ENCODE data around the gene ADORA1. TPM values are rescaled to one million over a fixed set of nuclear protein-coding genes. Genes with fewer than 3 reads are reported as not detected.

The ADORA1 gene
- total RNA-seq (not detected), polyA plus RNA-seq (not detected), total RNA-seq (0 reads per million in 6 experiments)

- peaks cover 11 to 16% (median 13%) of the 10 kb centered on the region in 4 donors for H3K4me1 Mint-ChIP-seq
- peaks cover 35 to 79% (median 64%) of the 10 kb centered on the region in 5 donors for H3K27me3 Mint-ChIP-seq
- peak within 1 kb of the TSS in 1 of 10 donors; percentile 9 for H3K27ac Mint-ChIP-seq
- POLR2A ChIA-PET: no interaction called here
- DNase-seq (peak in 1 of 10 donors; percentile 16), ATAC-seq (no peak)
- no peaks in the 10 kb centered on the region for H3K36me3 Mint-ChIP-seq
- peak within 1 kb of the TSS in 8 of 10 donors; percentile 33 to 71 (median 64) for H3K4me3 Mint-ChIP-seq
- no peaks in the 10 kb centered on the region for H3K9me3 Mint-ChIP-seq
Measured at GRCh38 chr1:203127666-203128430, at the start of gene ADORA1. ADORA1 (plus strand) TSS chr1:203127726; CDS start chr1:203128842, 1,116 bp downstream.

GRCh38 chr1:203077956-203078355 is 49.6 kb upstream of the ADORA1 start:
- ATAC-seq (no peak), DNase-seq (no peak)
- Mint-ChIP-seq H3K27ac (peak overlapping the region in 1 of 10 donors; percentile 2), H3K4me3 (no peak overlapping the region), H3K36me3 (no peaks in the 10 kb centered on the region), H3K27me3 (peaks cover 20 to 79% (median 40%) of the 10 kb centered on the region in 5 donors), H3K4me1 (peaks cover 3 to 8% (median 6%) of the 10 kb centered on the region in 4 donors), H3K9me3 (no peaks in the 10 kb centered on the region)
- POLR2A ChIA-PET: no interaction called here

GRCh38 chr1:203078478-203078877 is 49.0 kb upstream of the ADORA1 start:
- peaks cover 16 to 74% (median 35%) of the 10 kb centered on the region in 5 donors for H3K27me3 Mint-ChIP-seq
- ATAC-seq: no peak
- no peaks in the 10 kb centered on the region for H3K36me3 Mint-ChIP-seq
- H3K4me3 Mint-ChIP-seq: no peak overlapping the region
- H3K27ac Mint-ChIP-seq: no peak overlapping the region
- H3K4me1 Mint-ChIP-seq: peaks cover 3 to 8% (median 6%) of the 10 kb centered on the region in 4 donors
- no peak for DNase-seq
- no peaks in the 10 kb centered on the region for H3K9me3 Mint-ChIP-seq
- POLR2A ChIA-PET: no interaction called here

- POLR2A ChIA-PET: interaction anchor here (0.7 kb wide), 1 partner anchor 185 kb away, joined by 3 read pairs; no protein-coding TSS in a partner anchor
- DNase-seq: no peak
- Mint-ChIP-seq H3K4me1 (peaks cover 3 to 7% (median 5%) of the 10 kb centered on the region in 4 donors), H3K36me3 (no peaks in the 10 kb centered on the region), H3K4me3 (no peak overlapping the region), H3K27ac (no peak overlapping the region), H3K27me3 (peaks cover 8 to 58% (median 24%) of the 10 kb centered on the region in 5 donors), H3K9me3 (no peaks in the 10 kb centered on the region)
- ATAC-seq: no peak
Measured at GRCh38 chr1:203080456-203080855, 47.1 kb upstream of the ADORA1 start.

- Mint-ChIP-seq H3K9me3 (no peaks in the 10 kb centered on the region), H3K4me1 (no peaks in the 10 kb centered on the region), H3K27me3 (peaks cover 6 to 49% (median 19%) of the 10 kb centered on the region in 5 donors), H3K27ac (no peak overlapping the region), H3K4me3 (no peak overlapping the region), H3K36me3 (no peaks in the 10 kb centered on the region)
- POLR2A ChIA-PET: no interaction called here
- ATAC-seq: no peak
- DNase-seq: no peak
Measured at GRCh38 chr1:203081465-203082230, 45.9 kb upstream of the ADORA1 start.

- no peaks in the 10 kb centered on the region for H3K9me3 Mint-ChIP-seq
- POLR2A ChIA-PET: no interaction called here
- no peaks in the 10 kb centered on the region for H3K36me3 Mint-ChIP-seq
- DNase-seq (no peak), ATAC-seq (no peak)
- H3K27ac Mint-ChIP-seq: no peak overlapping the region
- H3K4me3 Mint-ChIP-seq: no peak overlapping the region
- no peaks in the 10 kb centered on the region for H3K4me1 Mint-ChIP-seq
- H3K27me3 Mint-ChIP-seq: peaks cover 6 to 47% (median 14%) of the 10 kb centered on the region in 5 donors
Measured at GRCh38 chr1:203082231-203082505, 45.4 kb upstream of the ADORA1 start.

GRCh38 chr1:203082571-203083462 is 44.7 kb upstream of the ADORA1 start:
- no peak overlapping the region for H3K27ac Mint-ChIP-seq
- no peak for ATAC-seq
- no peaks in the 10 kb centered on the region for H3K9me3 Mint-ChIP-seq
- H3K4me1 Mint-ChIP-seq: no peaks in the 10 kb centered on the region
- H3K27me3 Mint-ChIP-seq: peaks cover 4 to 41% (median 8%) of the 10 kb centered on the region in 5 donors
- H3K36me3 Mint-ChIP-seq: no peaks in the 10 kb centered on the region
- no peak overlapping the region for H3K4me3 Mint-ChIP-seq
- POLR2A ChIA-PET: no interaction called here
- peak in 1 of 10 donors; percentile 9 for DNase-seq

GRCh38 chr1:203083463-203083921 is 44.0 kb upstream of the ADORA1 start:
- Mint-ChIP-seq H3K27ac (no peak overlapping the region), H3K4me3 (no peak overlapping the region), H3K27me3 (peaks cover 4 to 36% (median 8%) of the 10 kb centered on the region in 5 donors), H3K9me3 (no peaks in the 10 kb centered on the region), H3K36me3 (no peaks in the 10 kb centered on the region), H3K4me1 (no peaks in the 10 kb centered on the region)
- no peak for ATAC-seq
- DNase-seq: peak in 1 of 10 donors; percentile 10
- POLR2A ChIA-PET: no interaction called here

GRCh38 chr1:203084588-203085527 is 42.7 kb upstream of the ADORA1 start:
- no peak overlapping the region for H3K27ac Mint-ChIP-seq
- no peaks in the 10 kb centered on the region for H3K4me1 Mint-ChIP-seq
- POLR2A ChIA-PET: no interaction called here
- H3K4me3 Mint-ChIP-seq: no peak overlapping the region
- H3K9me3 Mint-ChIP-seq: no peaks in the 10 kb centered on the region
- ATAC-seq (no peak), DNase-seq (no peak)
- no peaks in the 10 kb centered on the region for H3K36me3 Mint-ChIP-seq
- H3K27me3 Mint-ChIP-seq: peaks cover 0 to 25% (median 7%) of the 10 kb centered on the region in 5 donors

GRCh38 chr1:203085528-203086406 is 41.8 kb upstream of the ADORA1 start, which contains the start of gene MYOG:
MYOG (minus strand) TSS chr1:203086012; CDS start chr1:203085961, 51 bp downstream.
- Mint-ChIP-seq H3K4me3 (no peak within 1 kb of the TSS), H3K36me3 (no peaks in the 10 kb centered on the region), H3K27ac (no peak within 1 kb of the TSS), H3K27me3 (peaks cover 3 to 26% (median 11%) of the 10 kb centered on the region in 5 donors), H3K4me1 (no peaks in the 10 kb centered on the region), H3K9me3 (no peaks in the 10 kb centered on the region)
- no peak for DNase-seq
- POLR2A ChIA-PET: no interaction called here
- ATAC-seq: no peak

Data from naive thymus-derived CD8-positive, alpha-beta T cell (primary cell).